Parathyroid adenoma (tissue), 2 donors: ENCODE data around the gene PAX7.

Source experiments
- H2AFZ ChIP-seq: fragments of 300-600 bp; sonication (generic); one replicate; pipeline ENCODE4 v1.7.0; 2017; ENCODE audit warnings: antibody characterized with exemption, mild to moderate bottlenecking
- H3K27ac ChIP-seq: fragments of 300-600 bp; sonication (generic); one replicate; pipeline ENCODE4 v1.7.0; 2017
- H3K27me3 ChIP-seq: fragments of 300-600 bp; sonication (generic); one replicate; pipeline ENCODE4 v1.7.0; 2017; ENCODE audit warnings: low read length; ENCODE audit not compliant: control insufficient read depth, insufficient read depth
- H3K36me3 ChIP-seq: fragments of 300-600 bp; sonication (generic); one replicate; pipeline ENCODE4 v1.7.0; 2017; ENCODE audit warnings: low read length; ENCODE audit not compliant: control insufficient read depth, insufficient read depth
- H3K4me1 ChIP-seq: fragments of 300-600 bp; sonication (generic); one replicate; pipeline ENCODE4 v1.7.0; 2017; ENCODE audit warnings: control low read depth
- H3K4me2 ChIP-seq: fragments of 300-600 bp; sonication (generic); one replicate; pipeline ENCODE4 v1.7.0; 2017; ENCODE audit warnings: low read length
- H3K4me3 ChIP-seq: fragments of 300-600 bp; sonication (generic); one replicate; pipeline ENCODE4 v1.7.0; 2017; ENCODE audit warnings: low read depth, low read length
- H3K79me2 ChIP-seq: fragments of 300-600 bp; sonication (generic); one replicate; pipeline ENCODE4 v1.7.0; 2017; ENCODE audit warnings: control low read depth
- H3K9ac ChIP-seq: fragments of 300-600 bp; sonication (generic); one replicate; pipeline ENCODE4 v1.7.0; 2017; ENCODE audit warnings: mild to moderate bottlenecking
- H3K9me3 ChIP-seq: fragments of 300-600 bp; sonication (generic); one replicate; pipeline ENCODE4 v1.7.0; 2017; ENCODE audit warnings: low read length; ENCODE audit not compliant: control insufficient read depth
- CTCF ChIP-seq: fragments of 300-600 bp; sonication (generic); IDR thresholded peaks from one replicate; pipeline ENCODE4 v1.7.0; 2017; ENCODE audit warnings: antibody characterized with exemption, mild to moderate bottlenecking
- donor health status: primary hyperparathyroidism.

PAX7 gene

DNA sequence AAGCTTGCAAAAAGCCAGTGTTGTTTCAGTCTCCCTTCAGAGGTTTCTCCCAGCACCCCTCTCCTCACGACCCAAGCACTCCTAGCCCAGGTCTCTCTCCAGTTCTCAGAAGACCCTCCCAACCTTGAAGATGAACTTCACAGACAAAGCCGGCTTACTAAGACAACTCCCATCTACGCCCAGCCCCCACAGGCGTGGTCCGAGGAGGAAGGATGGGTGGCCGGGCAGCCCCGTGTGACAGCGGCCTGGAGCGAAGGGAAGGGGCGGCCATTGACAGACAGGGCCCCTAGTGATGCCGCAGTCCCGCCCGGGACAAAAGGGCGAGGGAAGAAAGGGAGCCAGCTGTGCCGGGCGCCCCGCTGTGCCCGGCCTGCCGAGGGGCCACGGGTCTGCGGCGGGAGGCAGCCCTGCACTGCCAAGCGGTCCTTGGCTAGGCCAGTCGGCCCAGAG, 6.9 kb downstream of the PAX7 start:
- no peak overlapping the region for H3K27ac ChIP-seq
- H3K27me3 ChIP-seq = peaks cover 19% of the 10 kb centered on the region
- H3K4me1 ChIP-seq = no peaks in the 10 kb centered on the region
- H2AFZ ChIP-seq = no peak overlapping the region
- no peak overlapping the region for H3K4me2 ChIP-seq
- H3K9ac ChIP-seq = no peak overlapping the region
- H3K9me3 ChIP-seq = no peaks in the 10 kb centered on the region
- H3K79me2 ChIP-seq = no peaks in the 10 kb centered on the region
- H3K36me3 ChIP-seq = no peaks in the 10 kb centered on the region
- H3K4me3 ChIP-seq = no peak overlapping the region
- no peak for TF ChIP-seq CTCF

DNA sequence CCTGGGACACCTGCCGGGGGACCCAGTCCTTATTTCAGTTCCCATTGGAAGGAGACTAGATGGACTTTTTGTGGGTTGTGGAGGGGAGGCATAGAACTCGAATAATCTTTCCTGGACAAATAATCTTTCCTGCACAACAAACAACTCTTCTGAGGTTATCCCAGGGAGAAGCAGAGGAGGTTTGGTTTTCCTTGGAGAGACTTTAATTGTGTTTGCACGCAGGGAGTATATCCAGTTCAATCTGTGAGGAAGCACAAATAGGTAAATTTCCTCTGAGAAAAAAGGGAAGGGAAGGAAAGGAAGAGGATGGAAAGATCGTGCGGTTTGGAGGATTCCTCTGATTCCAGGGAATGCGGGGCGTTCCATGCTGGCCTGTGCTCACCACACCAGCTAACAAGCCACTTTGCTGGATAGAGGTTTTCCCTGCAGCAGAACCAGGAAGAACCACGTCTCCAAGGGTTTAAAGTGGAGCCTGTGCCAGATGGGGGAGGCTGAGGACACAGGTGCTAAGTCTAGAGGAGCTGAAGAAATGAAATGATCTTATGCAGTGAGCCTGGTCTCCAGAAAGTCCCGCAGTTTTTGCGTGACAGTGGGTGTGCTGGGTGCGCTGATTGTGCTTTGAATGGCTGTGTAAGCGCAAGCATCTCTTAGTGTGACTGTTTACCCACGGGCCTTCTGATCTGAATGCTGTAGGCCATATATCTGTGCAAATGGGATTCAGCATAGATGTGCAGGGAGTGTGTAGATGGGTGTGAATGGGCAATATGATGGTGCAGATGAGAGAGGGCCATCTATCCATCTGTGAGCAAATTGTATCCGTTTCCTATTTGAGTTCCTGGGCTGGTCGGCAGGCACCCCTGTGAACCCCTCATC, 7.6 kb downstream of the PAX7 start:
- H3K79me2 ChIP-seq = no peaks in the 10 kb centered on the region
- H3K36me3 ChIP-seq = no peaks in the 10 kb centered on the region
- no peak overlapping the region for H3K9ac ChIP-seq
- H3K27ac ChIP-seq = no peak overlapping the region
- no peak for TF ChIP-seq CTCF
- H2AFZ ChIP-seq = no peak overlapping the region
- peaks cover 23% of the 10 kb centered on the region for H3K27me3 ChIP-seq
- no peaks in the 10 kb centered on the region for H3K4me1 ChIP-seq
- H3K9me3 ChIP-seq = no peaks in the 10 kb centered on the region
- H3K4me3 ChIP-seq = no peak overlapping the region
- H3K4me2 ChIP-seq = no peak overlapping the region

DNA sequence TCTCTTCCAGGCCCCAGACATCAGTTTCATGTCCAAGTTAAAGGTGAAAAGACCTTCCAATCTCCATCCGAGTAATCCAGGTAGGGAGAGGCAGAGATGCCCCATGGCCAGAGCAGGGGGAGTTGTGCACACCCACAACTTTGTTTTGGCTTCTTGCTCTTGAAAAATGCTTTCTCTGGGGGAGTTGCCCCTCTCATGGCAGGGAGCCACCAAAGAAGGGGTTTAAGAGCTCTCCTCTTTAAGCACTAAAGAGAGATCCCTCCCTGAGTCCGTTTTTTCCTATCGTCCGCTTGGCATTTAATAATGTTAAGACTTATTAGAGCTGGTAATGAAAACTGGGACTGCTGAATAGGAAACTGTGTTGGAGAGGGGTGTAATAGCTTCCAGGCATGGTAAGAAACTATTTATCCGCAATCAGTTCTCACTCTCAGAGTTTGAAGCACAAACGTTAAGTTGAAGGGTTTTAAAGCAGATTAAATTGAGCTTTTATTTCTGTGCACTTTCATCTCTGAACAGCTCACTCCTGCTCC, 8.3 kb downstream of the PAX7 start:
- H3K4me3 ChIP-seq = no peak overlapping the region
- H3K9ac ChIP-seq = no peak overlapping the region
- no peak overlapping the region for H3K27ac ChIP-seq
- TF ChIP-seq CTCF = no peak
- peaks cover 27% of the 10 kb centered on the region for H3K27me3 ChIP-seq
- no peaks in the 10 kb centered on the region for H3K36me3 ChIP-seq
- no peak overlapping the region for H3K4me2 ChIP-seq
- H3K79me2 ChIP-seq = no peaks in the 10 kb centered on the region
- no peaks in the 10 kb centered on the region for H3K9me3 ChIP-seq
- no peak overlapping the region for H2AFZ ChIP-seq
- no peaks in the 10 kb centered on the region for H3K4me1 ChIP-seq

DNA sequence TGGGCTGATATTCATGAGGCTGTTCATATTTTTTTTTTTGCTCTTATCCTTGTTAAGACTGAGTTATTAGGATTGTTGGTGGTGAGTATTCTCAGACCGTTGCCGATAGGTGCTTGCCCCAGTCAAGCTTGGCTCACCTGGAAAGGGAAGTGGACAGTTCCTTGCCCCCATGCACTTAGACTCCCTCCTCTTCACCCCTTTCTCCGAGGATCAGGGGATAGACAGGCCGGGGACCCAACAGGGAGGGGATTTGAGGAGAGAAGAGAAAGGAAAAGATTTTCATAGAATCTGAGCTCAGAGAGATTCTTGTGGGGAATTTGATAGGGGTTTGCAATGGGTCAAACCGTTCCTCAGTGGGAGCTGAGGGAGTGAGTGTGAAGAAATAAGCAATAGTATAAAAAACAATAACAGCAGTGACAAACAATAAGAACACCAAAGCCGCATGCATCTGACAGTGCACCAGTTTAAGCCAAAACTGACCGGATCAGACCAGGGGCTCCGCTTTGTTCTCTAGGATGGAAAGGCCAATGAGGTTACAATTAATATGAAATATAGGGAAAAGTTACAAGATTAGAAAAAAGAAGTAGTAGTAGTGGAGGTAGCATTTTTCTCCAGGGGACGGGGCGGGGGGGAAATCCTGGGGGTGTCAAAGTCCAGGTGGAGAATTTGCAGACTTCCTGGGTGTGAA, 8.9 kb downstream of the PAX7 start:
- no peak overlapping the region for H3K9ac ChIP-seq
- TF ChIP-seq CTCF = no peak
- H3K79me2 ChIP-seq = no peaks in the 10 kb centered on the region
- peaks cover 27% of the 10 kb centered on the region for H3K27me3 ChIP-seq
- H3K4me1 ChIP-seq = no peaks in the 10 kb centered on the region
- H3K27ac ChIP-seq = no peak overlapping the region
- H3K36me3 ChIP-seq = no peaks in the 10 kb centered on the region
- H3K9me3 ChIP-seq = no peaks in the 10 kb centered on the region
- H3K4me2 ChIP-seq = no peak overlapping the region
- no peak overlapping the region for H2AFZ ChIP-seq
- no peak overlapping the region for H3K4me3 ChIP-seq
